ENCODE results near the gene TIMP4. TPM values are rescaled to one million over a fixed set of nuclear protein-coding genes. Genes with fewer than 3 reads are reported as not detected.

TIMP4 gene
- total RNA-seq, 2 donors from 2014 or later, result 17.0 to 19.2 TPM

DNA sequence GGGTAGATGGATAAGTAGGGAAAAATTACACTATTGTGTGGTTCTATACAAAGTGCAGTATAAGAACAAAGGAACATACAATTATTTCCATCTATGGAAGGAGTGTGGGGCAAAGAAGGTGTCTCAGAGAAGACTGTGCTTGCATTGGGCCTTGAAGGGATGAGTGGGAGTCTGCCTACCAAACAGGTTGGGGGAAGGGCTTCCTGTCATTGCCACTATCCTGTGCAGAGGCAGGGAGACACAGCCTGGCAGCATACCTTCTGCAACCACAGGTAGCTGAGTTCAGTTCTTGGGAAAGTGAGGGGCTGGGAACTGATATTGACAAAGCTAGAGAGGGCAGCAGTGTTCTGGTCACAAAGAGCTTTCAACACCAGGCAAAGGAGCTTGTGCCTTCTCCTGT is 3.4 kb downstream of the TIMP4 start:
- DNase-seq (ENCODE audit: low spot score), result no peak
- intact Hi-C loops (cut with DNase I), result no loop called here

DNA sequence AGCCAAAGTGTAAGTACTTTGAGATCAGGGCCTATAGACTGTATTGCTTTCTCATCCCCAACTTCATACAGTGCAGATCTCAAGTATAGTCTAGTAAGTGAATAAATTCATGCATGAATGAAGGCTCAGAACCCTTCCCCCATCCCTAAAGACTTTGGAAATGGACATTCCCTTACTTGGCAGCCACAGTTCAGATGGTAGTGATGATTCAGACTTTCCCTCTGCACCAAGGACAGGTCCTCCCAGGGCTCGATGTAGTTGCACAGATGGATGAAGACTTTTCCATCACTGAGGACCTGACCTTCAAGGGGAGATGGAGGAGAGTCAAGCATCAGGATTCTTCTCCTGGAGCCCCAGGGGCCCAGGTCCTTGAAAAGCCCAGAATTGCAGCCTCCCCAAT is 4.6 kb downstream of the TIMP4 start:
- intact Hi-C loops (cut with DNase I), result no loop called here
- no peak for DNase-seq (ENCODE audit: low spot score)

DNA sequence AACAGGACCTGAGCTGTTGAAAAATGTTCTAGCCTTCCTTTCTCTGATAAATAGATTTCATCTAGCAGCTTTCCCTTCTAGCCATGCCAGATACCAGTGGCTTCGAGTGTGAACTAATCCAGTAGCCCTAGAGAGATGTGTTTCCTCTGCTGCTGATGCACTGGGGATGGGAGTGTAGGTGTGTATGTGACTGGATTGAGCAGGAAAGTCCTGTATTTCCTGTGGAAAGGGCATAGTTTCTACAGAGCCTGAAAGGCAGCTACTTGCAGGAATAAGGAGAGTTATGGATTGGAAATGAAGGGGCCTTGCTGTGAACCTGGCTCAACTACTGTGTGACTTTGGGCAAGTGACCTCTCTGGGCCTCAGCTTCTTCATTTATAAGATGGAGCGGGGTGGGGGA is 8.6 kb downstream of the TIMP4 start:
- intact Hi-C loops (cut with DNase I), result no loop called here
- no peak for DNase-seq (ENCODE audit: low spot score)

DNA sequence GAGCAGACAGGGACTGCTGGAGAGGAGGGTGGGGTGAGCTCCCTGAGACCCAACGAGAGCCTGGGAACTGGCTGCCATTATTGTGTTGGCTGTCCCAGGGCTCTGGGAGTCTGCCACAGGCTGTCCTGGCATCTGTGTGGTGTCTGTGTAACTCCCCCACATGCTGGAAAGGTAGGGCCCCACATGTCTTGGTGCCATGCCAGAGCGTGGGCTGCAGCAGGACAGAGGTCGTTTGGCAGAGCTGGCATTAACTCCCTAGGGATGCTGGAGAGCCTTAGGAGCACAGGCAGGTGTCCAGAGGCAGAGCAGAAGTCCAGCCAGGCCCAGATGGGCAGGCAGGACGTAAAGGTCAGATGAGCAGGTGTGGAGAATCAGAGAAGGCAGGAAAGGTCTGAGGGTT is 9.7 kb downstream of the TIMP4 start:
- intact Hi-C loops (cut with DNase I), result no loop called here
- DNase-seq (ENCODE audit: low spot score), result no peak

DNA sequence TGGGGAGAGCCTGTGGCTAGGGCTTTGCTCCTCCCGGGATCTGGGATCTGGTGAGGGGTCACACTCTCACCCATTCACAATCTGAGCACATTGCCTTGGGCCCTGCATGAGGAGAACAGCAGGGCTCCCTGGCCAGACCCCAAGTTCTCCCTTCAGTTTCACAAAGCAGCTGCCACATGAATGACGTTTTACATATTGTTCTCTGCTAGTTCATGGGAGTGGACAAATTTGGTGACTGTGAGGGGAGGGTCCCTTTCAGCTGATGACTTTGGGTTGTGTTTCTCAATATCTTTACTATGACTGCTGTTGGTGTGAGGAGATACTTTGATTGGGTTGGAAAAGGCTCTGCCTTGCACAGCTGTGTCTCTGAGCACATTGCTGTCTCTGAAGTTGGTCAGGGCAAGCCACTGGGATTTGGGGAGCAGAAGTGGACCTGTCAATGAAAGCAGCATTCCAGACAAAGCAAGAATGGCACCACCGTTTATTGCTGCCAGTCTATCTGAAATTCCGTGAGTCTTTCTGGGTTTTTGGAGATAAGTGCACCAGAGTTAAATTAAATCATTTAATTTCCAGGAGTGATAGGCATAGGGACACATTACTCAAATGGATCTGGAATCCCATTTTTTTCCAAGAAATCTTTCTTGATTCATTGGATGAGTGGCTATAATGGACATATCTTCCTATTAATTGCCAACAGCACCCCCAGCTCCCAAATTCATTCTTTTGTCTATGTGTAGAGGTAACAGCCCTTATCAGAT is 10.3 kb downstream of the TIMP4 start:
- intact Hi-C loops (cut with DNase I), result no loop called here
- DNase-seq (ENCODE audit: low spot score), result no peak

DNA sequence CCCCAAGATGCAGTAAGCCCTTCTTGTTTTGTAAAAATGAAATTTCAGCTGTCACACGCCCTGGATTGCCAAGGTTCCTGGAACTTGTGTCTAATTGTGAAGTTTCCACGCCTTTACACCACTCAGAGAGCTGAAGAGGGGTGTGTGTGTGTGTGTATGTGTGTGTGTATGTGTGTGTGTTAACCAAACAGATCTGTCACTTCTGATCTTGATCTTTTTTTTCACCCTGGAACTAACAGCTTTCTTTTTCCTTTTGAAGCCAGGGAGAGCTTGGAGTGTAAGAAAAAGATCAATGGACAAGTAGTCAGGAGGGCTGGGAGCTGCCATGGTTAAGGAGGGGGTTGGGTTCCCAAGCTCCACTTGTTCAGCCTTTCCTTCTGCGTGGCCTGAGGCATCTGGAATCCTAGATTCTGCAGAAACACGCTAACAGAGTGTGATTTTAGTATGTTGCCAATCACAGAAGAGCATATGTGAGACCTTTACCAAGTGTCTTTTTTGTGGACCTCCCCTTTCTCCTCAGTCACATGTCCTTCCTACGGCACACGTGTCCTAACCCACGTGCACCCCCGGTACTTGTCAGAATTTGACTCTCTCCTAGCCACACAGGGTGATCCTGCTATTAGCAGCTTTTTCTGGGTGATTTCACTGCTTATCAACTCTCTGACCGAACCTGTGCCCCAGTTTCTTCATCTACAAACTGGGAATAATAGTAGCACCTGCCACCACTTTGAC is 11.5 kb downstream of the TIMP4 start:
- DNase-seq (ENCODE audit: low spot score), result no peak
- intact Hi-C loops (cut with DNase I), result no loop called here

DNA sequence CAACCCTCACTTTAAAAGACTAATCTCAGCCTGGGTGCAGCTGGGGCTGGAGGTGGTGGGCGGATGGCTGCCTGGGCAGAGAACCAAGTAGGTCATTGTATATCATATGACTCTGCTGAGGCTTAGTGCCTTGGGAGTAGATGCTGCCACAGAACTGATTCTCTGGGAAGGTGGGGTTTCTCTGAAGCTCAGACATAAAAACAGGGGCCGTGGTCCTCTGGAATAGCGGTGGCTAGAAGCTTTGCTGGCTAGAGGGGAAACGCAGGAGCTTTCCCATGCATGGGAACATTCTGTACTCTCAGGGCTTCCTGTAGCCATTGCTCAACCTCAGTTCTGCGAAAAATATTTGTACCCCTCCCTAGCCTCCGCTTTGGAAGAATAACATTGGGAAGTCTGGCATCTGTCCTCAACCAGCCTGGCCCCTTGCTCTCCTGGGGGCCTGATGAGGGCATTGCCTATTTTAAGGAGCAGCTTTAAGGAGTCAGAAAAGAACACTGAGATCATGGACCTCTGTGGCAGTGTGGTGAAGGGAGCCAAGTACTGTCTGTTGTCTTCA is 14.7 kb downstream of the TIMP4 start:
- intact Hi-C loops (cut with DNase I), result no loop called here

DNA sequence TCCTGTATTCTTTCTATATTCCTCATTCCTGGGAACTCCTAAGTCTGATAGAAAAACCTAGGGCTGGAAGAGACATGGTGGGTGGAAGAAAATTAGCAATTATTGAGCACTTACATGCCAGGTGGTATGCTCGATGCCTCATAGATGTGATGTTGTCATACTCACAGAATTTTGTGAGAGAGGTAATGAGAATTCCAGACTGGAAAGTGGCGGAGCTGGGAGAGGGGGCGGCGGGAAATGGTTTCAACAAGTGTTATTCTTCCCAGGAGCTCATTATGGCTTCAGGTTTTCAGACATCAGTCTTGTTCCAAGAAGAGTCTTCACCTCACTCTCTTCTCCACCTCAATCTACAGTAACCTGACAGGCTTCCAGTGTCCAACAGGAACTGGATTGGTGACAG is 16.2 kb downstream of the TIMP4 start:
- no peak for DNase-seq (ENCODE audit: low spot score)
- intact Hi-C loops (cut with DNase I), result no loop called here

More for the DNA sequence above, 14.7 kb downstream of the TIMP4 start:
- DNase-seq (ENCODE audit: low spot score), result peak; percentile 85

DNA sequence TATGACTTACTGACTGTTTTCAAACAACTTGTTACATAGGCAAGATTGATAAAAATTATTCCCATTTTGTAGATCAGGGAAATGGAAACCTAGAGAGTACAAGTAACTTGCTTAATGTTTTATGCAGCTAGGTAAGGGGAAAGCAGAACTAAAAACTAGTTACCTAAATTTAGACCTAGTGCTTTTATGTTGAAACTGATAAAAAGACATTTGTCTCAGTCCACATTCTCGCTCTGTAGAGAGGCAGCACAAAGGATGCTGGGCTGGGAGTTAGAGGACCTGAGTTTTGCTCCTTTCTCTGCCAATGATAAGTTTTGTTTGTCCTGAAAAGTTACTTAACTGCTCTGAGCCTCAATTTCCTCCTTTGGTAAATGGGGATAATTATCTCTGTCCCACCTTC is 17.4 kb downstream of the TIMP4 start:
- intact Hi-C loops (cut with DNase I), result no loop called here
- no peak for DNase-seq (ENCODE audit: low spot score)

DNA sequence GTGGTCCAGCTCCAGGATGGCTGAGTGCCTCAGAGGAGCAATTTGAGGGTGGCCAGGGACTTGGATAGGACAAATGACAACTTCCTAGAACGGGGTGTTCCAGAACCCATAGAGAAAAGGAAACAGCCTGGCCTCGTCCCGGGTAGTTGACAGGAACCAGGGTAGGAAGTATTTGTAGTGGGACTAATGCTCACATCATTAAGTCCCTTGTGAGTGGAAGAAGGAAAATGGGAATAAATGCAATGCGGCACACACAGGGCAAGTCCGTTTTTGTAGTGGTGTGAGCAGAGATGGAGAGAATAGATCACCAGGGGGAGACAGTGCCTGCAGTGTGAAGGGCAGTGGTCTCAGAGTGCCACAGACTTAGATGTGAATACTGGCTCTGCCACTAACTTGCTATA is 19.6 kb downstream of the TIMP4 start:
- no peak for DNase-seq (ENCODE audit: low spot score)
- intact Hi-C loops (cut with DNase I), result loop anchor here (5.0 kb wide), 2 partner anchors 338 to 343 kb away; partner anchors contain the start of gene TSEN2 (in 1 of the 2)

DNA sequence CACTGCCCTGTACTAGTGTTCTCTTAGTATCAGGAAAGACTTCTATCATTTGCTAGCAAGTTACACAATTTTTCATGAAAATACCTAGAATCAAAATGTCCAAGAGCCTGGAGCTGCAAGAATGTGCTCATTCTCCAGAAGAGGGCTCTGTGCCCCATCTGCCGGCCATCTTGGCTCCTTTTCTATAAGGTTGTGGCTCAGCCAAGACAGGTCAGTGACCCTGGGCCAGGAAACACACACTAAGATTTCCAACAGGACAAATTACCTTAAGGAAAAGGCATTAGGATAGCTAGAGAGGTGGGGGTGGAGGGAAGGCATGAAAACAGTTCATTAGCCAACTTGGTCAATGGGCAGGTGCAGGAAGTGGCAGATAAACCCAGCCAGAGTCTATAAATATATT is 20.7 kb downstream of the TIMP4 start:
- intact Hi-C loops (cut with DNase I), result loop anchor here (5.0 kb wide), 2 partner anchors 339 to 344 kb away; partner anchors contain the start of gene TSEN2 (in 1 of the 2)
- DNase-seq (ENCODE audit: low spot score), result no peak

DNA sequence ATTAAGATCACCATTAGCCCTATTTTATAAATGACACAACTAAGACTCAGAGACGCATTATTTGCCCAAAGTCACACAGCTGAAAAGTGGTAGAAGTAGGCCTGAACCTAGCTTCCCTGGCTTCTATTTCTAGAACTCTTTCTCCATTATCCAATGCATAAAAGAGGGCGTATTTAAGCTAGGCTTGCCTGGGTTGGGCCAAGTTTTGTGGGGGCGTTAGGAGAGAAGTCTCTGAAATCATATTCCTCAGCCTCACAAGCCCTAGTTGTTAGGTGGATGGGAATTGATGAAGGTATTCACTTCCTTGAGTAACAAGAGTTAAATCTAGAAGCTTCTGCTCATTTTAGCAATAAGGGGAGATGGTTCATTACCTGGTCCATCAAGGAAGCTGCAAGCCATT is 22.3 kb downstream of the TIMP4 start:
- intact Hi-C loops (cut with DNase I), result loop anchor here (5.0 kb wide), 2 partner anchors 341 to 346 kb away; partner anchors contain the start of gene TSEN2 (in 1 of the 2)
- no peak for DNase-seq (ENCODE audit: low spot score)

DNA sequence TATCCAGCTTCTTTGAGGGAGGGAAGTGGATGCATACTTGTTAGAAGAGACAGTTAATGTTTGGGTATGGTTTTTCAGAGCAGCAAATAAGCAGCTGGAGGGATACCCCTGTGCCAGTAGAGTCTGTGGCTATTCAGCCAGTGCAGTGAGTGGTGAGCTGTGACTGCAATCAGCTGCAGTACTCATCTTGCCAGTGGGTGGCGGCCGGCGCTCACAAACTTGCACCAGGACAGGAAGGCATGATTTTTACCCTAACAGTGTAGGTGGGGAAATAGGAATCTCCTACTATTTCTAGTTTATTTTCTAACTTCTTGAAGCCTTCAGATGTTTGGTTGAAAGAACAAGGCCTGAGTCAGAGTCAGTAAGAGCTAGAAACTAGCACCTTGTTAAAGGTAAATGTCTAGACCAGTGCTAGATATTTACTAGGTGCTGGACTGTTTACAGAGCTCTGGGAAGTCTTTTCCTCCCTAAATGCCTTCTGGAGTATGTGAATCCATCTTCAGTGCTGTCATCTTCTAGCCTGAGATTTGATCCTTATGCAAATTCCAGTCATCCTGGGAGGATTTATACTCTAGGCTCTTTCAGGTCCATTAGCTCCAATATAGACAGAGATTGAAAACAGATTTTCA is 23.6 kb downstream of the TIMP4 start:
- intact Hi-C loops (cut with DNase I), result loop anchor here (5.0 kb wide), 2 partner anchors 342 to 347 kb away; partner anchors contain the start of gene TSEN2 (in 1 of the 2)
- peak; percentile 92 for DNase-seq (ENCODE audit: low spot score)

DNA sequence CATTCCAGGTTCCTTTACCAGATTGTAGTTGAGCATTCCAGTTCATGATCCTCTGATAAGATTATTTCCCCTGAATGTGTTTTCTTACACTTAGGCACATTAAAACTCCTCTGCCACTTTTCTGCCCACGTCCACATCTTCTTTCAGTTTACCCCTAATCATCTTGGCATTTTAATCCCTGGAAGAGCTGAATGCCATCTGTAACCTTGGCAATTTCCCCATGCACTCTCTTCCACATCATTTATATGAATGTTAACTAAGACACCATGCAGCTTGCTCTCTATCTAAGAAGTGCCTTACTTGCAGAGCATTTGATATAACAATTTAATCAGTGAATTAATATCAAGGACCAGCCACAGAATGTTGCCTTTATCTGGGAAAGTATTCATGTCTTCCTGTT is 25.8 kb downstream of the TIMP4 start:
- DNase-seq (ENCODE audit: low spot score), result no peak
- intact Hi-C loops (cut with DNase I), result no loop called here

DNA sequence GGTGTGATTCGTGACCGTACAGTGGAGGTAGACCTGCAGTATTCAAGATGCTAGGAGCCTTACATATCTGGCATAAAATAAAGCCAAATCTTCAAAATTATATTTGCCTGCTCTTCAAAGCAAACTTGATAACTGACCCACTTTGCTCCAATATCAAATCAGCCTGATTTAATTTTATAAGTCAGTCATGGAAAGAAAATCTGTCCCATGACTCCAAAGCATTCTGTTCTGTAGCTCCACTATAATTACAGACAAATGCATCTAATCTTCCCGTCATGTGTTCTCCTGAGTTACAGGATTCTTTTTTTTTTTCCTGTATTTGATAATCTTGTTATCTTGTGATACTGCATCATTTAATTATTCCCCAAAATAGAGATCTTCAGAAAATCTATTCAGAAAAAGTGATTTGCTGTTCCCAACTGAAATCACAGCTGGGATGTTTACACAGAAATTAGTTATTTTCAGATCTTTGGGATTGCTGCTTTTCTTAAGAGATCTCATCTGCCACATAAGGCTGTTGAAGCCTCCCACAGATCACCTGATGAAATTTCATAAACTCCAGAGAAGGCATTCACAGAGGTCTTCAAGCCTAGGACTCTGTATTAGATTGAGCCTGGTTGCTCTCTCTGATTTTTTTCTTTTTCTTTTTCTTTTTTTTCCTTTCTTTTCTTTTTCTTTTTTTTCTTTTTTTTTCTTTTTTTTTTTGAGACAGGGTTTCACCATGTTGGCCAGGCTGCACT is 27.2 kb downstream of the TIMP4 start:
- DNase-seq (ENCODE audit: low spot score), result no peak
- intact Hi-C loops (cut with DNase I), result no loop called here

DNA sequence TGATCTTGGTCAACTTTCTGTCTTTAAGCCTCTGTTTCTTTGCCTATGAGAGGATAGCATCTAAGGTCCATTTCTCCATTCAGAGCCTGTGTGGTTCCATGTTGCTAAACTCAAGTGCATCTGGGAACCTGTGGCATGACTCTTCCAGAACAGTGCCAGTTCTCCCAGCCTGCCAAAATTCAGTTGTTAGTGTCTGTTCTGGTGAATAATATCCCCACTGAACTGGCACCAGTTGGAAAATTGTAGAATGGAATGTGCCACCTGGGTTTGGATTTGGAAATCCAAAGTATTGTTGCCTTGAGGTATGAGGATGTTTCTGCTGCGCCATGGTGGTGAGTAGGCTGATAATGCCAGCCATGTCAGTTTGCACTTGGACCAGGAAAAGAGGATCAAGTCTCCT is 31.3 kb downstream of the TIMP4 start:
- DNase-seq (ENCODE audit: low spot score), result no peak
- intact Hi-C loops (cut with DNase I), result no loop called here

DNA sequence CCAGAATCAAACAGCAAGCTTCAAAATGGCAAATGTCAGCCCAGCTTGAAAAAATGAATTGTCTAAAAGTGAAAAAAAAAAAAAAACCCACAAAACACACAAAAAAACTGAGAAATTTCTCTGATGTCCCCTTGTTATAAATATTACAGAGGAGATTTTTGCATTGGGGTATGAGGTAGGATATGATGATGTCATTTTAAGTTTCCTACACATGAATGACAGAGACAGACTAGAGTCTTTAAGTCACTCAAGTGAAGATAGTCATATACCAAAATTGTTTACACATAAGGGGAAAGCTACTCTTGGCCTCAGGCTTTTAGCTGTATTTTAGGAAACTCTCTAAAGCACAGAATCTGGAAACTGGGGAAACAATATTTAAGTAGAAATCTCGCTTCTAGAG is 32.9 kb downstream of the TIMP4 start:
- intact Hi-C loops (cut with DNase I), result no loop called here
- DNase-seq (ENCODE audit: low spot score), result no peak

DNA sequence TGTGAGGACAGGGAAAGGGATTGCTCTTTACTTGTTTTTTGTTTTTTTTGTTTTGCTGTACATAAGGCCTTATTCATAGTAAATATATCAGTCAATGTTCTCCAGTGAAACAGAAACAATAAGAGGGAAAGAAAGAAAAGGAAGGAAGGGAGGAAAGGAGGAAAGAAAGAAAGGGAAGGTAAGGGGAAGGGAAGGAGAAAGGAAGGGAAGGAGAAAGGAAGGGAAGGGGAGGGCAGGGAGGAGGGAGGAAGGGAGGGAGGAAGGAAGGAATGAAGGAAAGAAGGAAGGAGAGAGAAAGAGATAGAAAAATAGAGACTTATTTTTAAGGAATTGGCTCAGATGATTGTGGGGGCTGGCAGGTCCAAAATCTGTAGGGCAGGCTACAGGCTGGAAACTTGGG is 37.2 kb downstream of the TIMP4 start:
- DNase-seq (ENCODE audit: low spot score), result no peak
- intact Hi-C loops (cut with DNase I), result no loop called here

DNA sequence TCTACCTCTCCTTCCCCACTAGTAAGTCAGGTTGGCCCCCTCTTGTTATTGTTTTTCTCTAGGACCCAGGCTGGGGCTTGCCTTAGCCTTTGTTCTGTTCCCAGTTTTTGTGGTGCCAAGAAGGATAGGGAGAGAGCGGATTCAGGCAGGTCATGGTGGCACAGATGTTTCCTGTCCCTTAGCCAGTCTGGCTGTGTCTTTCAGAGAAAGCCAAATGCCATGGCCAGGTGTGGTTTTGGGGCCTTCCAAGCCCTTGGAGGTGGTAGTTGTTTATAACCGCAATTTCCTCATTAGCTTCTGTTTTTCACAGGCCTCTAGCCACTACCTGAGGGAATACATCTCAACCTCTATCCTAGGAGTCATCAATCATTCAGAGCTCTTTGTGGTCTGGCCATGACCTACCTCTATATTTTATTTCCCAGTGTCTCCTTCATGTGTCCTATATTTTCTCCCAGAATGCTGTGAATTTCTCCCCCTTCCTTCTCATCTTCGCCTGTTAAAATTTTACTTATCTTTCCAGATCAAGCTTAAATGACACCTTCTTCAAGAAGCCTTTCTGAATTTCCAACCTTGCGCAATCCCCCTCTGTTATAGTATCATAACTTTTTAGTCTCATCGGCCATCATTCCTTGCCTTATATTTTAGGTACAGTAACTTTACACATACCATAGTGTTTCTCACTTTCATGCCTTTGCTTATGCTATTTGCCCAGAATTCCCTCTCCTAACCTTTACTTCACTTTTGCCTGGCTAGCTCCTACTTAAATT is 38.2 kb downstream of the TIMP4 start:
- DNase-seq (ENCODE audit: low spot score), result no peak
- intact Hi-C loops (cut with DNase I), result no loop called here

Measured in posterior vena cava (tissue), 2 donors.